Measurements from ENCODE around the gene CYP26B1.

The CYP26B1 gene

DNA sequence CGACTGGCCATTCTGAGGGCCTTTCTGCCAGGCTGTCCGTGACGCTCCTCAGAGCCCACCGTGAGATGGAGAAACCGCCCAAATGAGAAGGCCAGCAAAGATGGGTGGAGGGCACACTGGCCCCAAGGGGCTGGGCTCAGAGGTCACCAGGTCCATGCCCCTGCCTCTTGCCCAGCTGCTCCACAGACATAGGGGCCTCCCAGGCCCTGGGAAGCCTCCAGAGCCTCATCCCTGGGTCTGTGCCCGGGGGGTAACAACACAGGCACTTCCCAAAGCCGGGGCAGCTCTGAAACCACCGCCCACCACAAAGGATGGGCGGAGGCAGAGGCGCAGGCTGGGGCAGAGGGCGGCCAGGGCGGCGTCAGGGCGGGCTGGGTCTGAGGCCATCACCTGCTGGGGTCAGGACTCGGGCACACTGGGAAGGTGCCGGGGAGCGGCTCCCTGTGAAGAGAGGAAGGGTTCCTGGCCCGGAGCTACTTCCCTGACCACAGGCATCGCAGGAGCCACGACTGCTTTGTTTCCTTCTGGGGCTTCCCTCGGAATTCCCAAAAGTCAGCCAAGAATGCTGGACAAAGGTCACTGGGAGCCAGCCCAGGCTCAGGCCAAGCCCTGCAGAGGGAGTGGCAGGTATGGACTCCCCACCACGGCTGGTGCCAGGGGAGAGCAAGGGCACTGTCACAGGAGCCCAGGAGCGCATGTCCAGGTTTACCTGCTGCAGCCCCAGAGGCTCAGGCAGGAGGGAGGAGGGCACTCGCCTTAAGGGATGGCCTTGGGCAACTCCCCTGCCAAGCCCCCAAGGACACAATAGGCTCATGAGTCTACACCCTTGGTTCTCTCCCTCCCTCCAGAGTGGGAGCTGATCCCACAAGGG is 9.4 kb downstream of the CYP26B1 start:
- Histone ChIP-seq H3K9ac (ENCODE audit: insufficient read length) (no peak overlapping the region), H3K27ac (no peak overlapping the region), H3K4me3 (no peak overlapping the region), H3K9me3 (ENCODE audit: low read depth, low read length) (no peaks in the 10 kb centered on the region), H3K36me3 (ENCODE audit: insufficient read depth, low read length) (peaks cover 30% of the 10 kb centered on the region; the same call in 1 of the 2 replicates)
- DNase-seq (ENCODE audit: low read depth, low spot score) = no peak
- TF ChIP-seq EZH2 (IDR thresholded peaks at IDR 0.05) (no peak), POLR2AphosphoS5 (IDR thresholded peaks at IDR 0.05; ENCODE audit: borderline replicate concordance, low read depth, low read length) (no peak), FOXP2 (optimal IDR thresholded peaks at IDR 0.05; ENCODE audit: control extremely low read depth, extremely low read length, insufficient read depth) (no peak)

DNA sequence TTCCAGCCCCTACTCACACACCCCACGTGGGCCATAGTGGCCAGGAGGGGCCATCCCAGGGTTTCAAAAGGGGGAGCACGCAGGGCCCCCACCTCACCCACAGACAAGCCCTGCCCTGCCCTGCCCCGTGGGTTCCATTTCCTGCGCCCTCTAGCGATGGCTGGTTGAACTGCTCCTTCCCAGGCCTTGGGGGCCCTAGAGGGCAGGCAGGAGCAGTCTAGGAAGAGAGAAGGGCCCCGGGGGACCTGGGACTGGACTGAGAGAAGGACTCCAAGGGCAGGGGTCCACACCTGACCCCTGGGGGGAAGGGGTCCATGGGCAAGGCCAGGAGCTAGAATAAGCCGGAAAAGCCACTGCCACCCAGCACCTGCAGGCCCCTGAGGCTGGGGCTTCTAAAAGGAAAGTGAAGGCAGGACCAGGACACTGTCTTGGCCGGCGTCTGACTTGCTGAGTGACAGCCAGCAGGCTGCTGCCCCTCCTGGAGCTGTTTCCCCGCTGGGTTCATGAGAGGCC is 10.1 kb downstream of the CYP26B1 start:
- TF ChIP-seq EZH2 (IDR thresholded peaks at IDR 0.05) (no peak), POLR2AphosphoS5 (IDR thresholded peaks at IDR 0.05; ENCODE audit: borderline replicate concordance, low read depth, low read length) (no peak), FOXP2 (optimal IDR thresholded peaks at IDR 0.05; ENCODE audit: control extremely low read depth, extremely low read length, insufficient read depth) (no peak)
- H3K27ac ChIP-seq = no peak overlapping the region
- H3K9ac ChIP-seq (ENCODE audit: insufficient read length) = no peak overlapping the region
- peaks cover 37% of the 10 kb centered on the region; the same call in 1 of the 2 replicates for H3K36me3 ChIP-seq (ENCODE audit: insufficient read depth, low read length)
- H3K9me3 ChIP-seq (ENCODE audit: low read depth, low read length) = no peaks in the 10 kb centered on the region
- no peak overlapping the region for H3K4me3 ChIP-seq
- no peak for DNase-seq (ENCODE audit: low read depth, low spot score)

DNA sequence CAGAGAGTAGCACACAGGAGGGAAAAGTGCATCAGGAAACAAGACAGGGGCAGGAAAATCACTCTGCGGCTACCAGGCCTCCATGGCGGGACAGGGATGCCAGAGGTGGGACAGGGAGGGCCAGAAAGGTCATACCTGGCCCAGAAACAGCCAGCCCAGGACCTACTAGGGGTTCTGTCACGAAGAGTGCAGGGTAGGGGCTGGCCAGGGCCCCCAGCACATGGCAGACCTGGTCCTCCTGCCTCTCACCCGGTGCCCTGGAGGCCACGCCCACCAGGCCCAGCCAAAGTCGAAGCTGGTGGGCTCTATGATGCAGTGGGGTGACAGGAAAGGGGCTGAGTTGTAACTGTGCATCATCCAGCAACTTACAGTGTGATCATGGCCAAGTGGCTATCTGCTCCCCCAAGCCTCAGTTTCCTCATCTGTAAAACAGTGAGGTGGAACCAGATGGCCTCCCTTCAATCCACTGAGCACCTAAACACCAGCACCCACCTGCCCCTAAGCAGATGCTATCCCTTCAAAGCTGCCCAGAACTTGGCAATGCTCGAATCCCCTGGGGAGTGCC is 10.6 kb downstream of the CYP26B1 start:
- Histone ChIP-seq H3K9ac (ENCODE audit: insufficient read length) (no peak overlapping the region), H3K4me3 (no peak overlapping the region), H3K36me3 (ENCODE audit: insufficient read depth, low read length) (peaks cover 42% of the 10 kb centered on the region), H3K27ac (no peak overlapping the region), H3K9me3 (ENCODE audit: low read depth, low read length) (no peaks in the 10 kb centered on the region)
- DNase-seq (ENCODE audit: low read depth, low spot score) = no peak
- TF ChIP-seq EZH2 (IDR thresholded peaks at IDR 0.05) (no peak), POLR2AphosphoS5 (IDR thresholded peaks at IDR 0.05; ENCODE audit: borderline replicate concordance, low read depth, low read length) (no peak), FOXP2 (optimal IDR thresholded peaks at IDR 0.05; ENCODE audit: control extremely low read depth, extremely low read length, insufficient read depth) (no peak)

DNA sequence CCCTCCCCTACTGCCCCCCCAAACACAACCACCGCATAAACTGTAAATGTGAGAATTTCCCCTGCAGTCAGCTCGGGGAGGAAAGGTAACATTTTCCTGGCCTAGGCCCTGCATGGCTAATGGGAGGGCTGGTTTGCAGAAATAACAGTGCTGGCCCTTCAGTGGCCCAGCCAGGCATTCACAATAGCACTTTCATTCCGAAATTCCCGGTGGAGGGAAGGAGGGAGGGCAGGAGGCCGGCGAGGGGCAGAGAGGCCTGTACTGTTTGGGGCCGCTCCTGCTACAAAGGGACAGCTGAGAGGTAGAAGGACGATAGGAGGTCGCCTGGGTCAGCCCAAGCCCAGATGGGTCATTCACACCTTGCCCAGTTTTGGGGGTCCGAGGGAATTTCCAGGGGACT is 11.3 kb downstream of the CYP26B1 start:
- Histone ChIP-seq H3K27ac (no peak overlapping the region), H3K9me3 (ENCODE audit: low read depth, low read length) (no peaks in the 10 kb centered on the region), H3K9ac (ENCODE audit: insufficient read length) (no peak overlapping the region), H3K4me3 (no peak overlapping the region), H3K36me3 (ENCODE audit: insufficient read depth, low read length) (peaks cover 42% of the 10 kb centered on the region)
- TF ChIP-seq FOXP2 (optimal IDR thresholded peaks at IDR 0.05; ENCODE audit: control extremely low read depth, extremely low read length, insufficient read depth) (no peak), POLR2AphosphoS5 (IDR thresholded peaks at IDR 0.05; ENCODE audit: borderline replicate concordance, low read depth, low read length) (no peak), EZH2 (IDR thresholded peaks at IDR 0.05) (no peak)
- no peak for DNase-seq (ENCODE audit: low read depth, low spot score)

DNA sequence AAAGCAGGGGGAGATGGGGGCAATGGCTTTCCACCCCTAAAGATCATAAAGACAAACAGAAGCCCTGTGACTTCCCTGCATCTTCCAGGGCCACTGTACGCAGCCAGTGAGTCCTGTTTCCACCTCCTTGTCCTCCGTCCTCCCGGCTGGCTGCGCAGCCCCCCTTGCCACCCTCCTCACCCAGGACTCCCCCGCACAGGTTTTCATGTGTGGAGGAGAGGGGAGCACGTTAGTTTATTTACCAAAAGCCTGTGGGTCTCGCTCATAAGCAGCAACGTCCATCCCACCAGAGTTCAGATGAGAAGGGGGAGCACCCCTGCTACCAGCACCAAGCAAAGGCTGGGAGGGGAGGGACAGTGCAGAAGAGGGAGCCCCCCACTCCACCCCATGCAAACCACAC is 11.7 kb downstream of the CYP26B1 start:
- Histone ChIP-seq H3K36me3 (ENCODE audit: insufficient read depth, low read length) (peaks cover 42% of the 10 kb centered on the region), H3K4me3 (no peak overlapping the region), H3K9me3 (ENCODE audit: low read depth, low read length) (no peaks in the 10 kb centered on the region), H3K27ac (no peak overlapping the region), H3K9ac (ENCODE audit: insufficient read length) (no peak overlapping the region)
- TF ChIP-seq FOXP2 (optimal IDR thresholded peaks at IDR 0.05; ENCODE audit: control extremely low read depth, extremely low read length, insufficient read depth) (no peak), EZH2 (IDR thresholded peaks at IDR 0.05) (no peak), POLR2AphosphoS5 (IDR thresholded peaks at IDR 0.05; ENCODE audit: borderline replicate concordance, low read depth, low read length) (no peak)
- no peak for DNase-seq (ENCODE audit: low read depth, low spot score)

- H3K9ac ChIP-seq (ENCODE audit: insufficient read length) = no peak overlapping the region
- H3K9me3 ChIP-seq (ENCODE audit: low read depth, low read length) = no peaks in the 10 kb centered on the region
- no peak overlapping the region for H3K27ac ChIP-seq
- no peak for DNase-seq (ENCODE audit: low read depth, low spot score)
- TF ChIP-seq POLR2AphosphoS5 (IDR thresholded peaks at IDR 0.05; ENCODE audit: borderline replicate concordance, low read depth, low read length) (no peak), EZH2 (IDR thresholded peaks at IDR 0.05) (no peak), FOXP2 (optimal IDR thresholded peaks at IDR 0.05; ENCODE audit: control extremely low read depth, extremely low read length, insufficient read depth) (no peak)
- no peak overlapping the region for H3K4me3 ChIP-seq
- peaks cover 42% of the 10 kb centered on the region for H3K36me3 ChIP-seq (ENCODE audit: insufficient read depth, low read length)
These were observed 12.5 kb downstream of the CYP26B1 start for GRCh38 chr2:72134997-72135800.

DNA sequence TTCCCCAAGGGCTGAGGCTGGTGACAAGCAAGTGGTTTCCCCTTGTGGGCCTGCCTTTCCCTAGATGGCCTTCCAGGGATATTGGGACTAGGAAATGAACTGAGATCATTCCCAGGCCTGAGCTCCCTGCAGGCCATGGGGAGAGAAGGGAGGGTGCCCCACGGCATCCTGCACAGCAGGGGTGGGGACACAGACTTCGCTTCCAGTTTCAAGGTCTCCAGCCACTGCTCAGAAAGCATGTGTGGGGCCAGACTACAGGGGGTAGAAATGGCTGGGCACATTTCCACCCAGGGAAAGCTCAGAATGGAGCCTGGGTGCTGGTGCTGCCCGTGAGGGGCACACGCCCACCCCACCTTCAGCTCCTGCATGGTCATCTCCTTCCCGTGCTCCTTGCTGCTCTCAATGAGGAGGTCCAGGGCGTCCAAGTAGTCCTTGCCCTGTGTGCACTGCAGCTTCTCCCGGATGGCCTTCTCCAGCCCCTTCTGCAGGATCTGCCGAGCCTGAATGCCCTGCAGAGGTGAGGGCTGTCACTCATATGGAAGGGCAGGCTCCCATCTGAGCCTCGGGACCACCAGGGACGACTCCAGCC is 13.2 kb downstream of the CYP26B1 start:
- TF ChIP-seq FOXP2 (optimal IDR thresholded peaks at IDR 0.05; ENCODE audit: control extremely low read depth, extremely low read length, insufficient read depth) (no peak), EZH2 (IDR thresholded peaks at IDR 0.05) (no peak)
- H3K9ac ChIP-seq (ENCODE audit: insufficient read length) = no peak overlapping the region
- H3K36me3 ChIP-seq (ENCODE audit: insufficient read depth, low read length) = peaks cover 42% of the 10 kb centered on the region
- no peak for DNase-seq (ENCODE audit: low read depth, low spot score)
- no peak overlapping the region for H3K4me3 ChIP-seq
- H3K27ac ChIP-seq = no peak overlapping the region
- no peaks in the 10 kb centered on the region for H3K9me3 ChIP-seq (ENCODE audit: low read depth, low read length)

Measured in SK-N-MC (cell line).